Fibroblast of lung (primary cell): ENCODE measurements around the gene NUP210.

ENCODE experiments used
- CTCF ChIP-seq, 2 donors: IDR thresholded peaks in 1 of 2; conservative IDR thresholded peaks in 1 of 2; 1 replicate in 1 of 2; 2 replicates in 1 of 2; pipeline ENCODE4 v1.5.1; 2011 to 2012; ENCODE audit warnings: low read length in 2 of 2, control low read depth in 1 of 2, inconsistent platforms in 1 of 2, low read depth in 1 of 2, mild to moderate bottlenecking in 1 of 2
- EZH2 ChIP-seq: IDR thresholded peaks from 2 replicates; pipeline ENCODE4 v1.5.1; 2012; ENCODE audit warnings: low read length, control low read depth, mild to moderate bottlenecking; ENCODE audit errors: missing control alignments

- TF ChIP-seq CTCF (conservative IDR thresholded peaks at IDR 0.05 in 1 of 2, IDR thresholded peaks at IDR 0.05 in 1 of 2; ENCODE audit: low read depth in 1 of 2, low read length in 2 of 2) (no peak), EZH2 (peak; percentile 26)
Observed at GRCh38 chr3:13419505-13420044, 547 bp downstream of the NUP210 start.
